WTC11 (cell line): ENCODE data around the gene NDUFAF7.

Experiments used
- TF ChIP-seq, protein P1 (sequence below): fragments of 200-600 bp; IDR thresholded peaks from 2 replicates; pipeline ENCODE4 v1.8.0; 2022; ENCODE audit warnings: antibody characterized with exemption
- TF ChIP-seq, protein P2 (sequence below): sonication (generic); formaldehyde crosslinking; IDR thresholded peaks from 2 replicates; pipeline ENCODE4 v1.8.0; 2023; ENCODE audit warnings: missing genetic modification reagents

DNA sequence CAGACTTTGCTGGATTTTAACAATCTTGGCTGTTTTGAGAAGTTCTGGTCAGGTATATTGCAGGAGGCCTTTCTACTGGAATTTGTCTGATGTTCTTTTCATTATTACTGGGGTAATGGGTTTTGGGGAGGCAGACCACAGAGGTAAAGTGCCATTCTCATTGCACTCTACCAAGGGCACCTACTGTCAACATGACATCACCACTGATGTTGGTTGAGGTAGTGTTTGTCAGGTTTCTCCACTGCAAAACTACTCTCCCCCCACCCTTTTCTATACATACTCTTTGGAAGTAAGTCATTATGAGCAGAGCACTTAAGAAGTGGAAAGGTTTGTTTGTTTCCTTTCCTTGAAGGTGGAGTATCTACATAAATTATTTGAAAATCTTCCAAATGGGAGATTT is 66.2 kb downstream of the NDUFAF7 start:
- TF ChIP-seq, protein P1, sequence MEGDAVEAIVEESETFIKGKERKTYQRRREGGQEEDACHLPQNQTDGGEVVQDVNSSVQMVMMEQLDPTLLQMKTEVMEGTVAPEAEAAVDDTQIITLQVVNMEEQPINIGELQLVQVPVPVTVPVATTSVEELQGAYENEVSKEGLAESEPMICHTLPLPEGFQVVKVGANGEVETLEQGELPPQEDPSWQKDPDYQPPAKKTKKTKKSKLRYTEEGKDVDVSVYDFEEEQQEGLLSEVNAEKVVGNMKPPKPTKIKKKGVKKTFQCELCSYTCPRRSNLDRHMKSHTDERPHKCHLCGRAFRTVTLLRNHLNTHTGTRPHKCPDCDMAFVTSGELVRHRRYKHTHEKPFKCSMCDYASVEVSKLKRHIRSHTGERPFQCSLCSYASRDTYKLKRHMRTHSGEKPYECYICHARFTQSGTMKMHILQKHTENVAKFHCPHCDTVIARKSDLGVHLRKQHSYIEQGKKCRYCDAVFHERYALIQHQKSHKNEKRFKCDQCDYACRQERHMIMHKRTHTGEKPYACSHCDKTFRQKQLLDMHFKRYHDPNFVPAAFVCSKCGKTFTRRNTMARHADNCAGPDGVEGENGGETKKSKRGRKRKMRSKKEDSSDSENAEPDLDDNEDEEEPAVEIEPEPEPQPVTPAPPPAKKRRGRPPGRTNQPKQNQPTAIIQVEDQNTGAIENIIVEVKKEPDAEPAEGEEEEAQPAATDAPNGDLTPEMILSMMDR, result no peak
- TF ChIP-seq, protein P2, sequence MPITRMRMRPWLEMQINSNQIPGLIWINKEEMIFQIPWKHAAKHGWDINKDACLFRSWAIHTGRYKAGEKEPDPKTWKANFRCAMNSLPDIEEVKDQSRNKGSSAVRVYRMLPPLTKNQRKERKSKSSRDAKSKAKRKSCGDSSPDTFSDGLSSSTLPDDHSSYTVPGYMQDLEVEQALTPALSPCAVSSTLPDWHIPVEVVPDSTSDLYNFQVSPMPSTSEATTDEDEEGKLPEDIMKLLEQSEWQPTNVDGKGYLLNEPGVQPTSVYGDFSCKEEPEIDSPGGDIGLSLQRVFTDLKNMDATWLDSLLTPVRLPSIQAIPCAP (CRISPR knock-in tag), result no peak
